Peyer's patch (tissue), 4 donors: Measurements from ENCODE around the gene RAB40B. TPM values are rescaled to one million over a fixed set of nuclear protein-coding genes. Genes with fewer than 3 reads are reported as not detected.

ENCODE experiments used
- DNase-seq, 3 donors: peaks; one replicate each; pipeline ENCODE4 v3.0.0-alpha.2; 2017 to 2019
- H3K27ac ChIP-seq, 4 donors: fragments of 200-600 bp; sonication (generic); one replicate each; pipeline ENCODE4 v1.5.1; 2016 to 2019
- H3K27me3 ChIP-seq, 2 donors: fragments of 200-600 bp; sonication (generic); one replicate each; pipeline ENCODE4 v1.5.1; 2019
- H3K36me3 ChIP-seq, 3 donors: fragments of 200-600 bp; sonication (generic); one replicate each; pipeline ENCODE4 v1.5.1; 2016 to 2019
- H3K4me1 ChIP-seq, 4 donors: fragments of 200-600 bp; sonication (generic); one replicate each; pipeline ENCODE4 v1.5.1; 2016 to 2019
- H3K4me3 ChIP-seq, 4 donors: fragments of 200-600 bp; sonication (generic); 1 replicate in 3 of 4; 2 replicates in 1 of 4; pipeline ENCODE4 v1.5.1; 2016 to 2019; ENCODE audit warnings: mild to moderate bottlenecking in 1 of 4
- H3K9me3 ChIP-seq, 4 donors: fragments of 200-600 bp; sonication (generic); one replicate each; pipeline ENCODE4 v1.5.1; 2016 to 2019; ENCODE audit warnings: mild to moderate bottlenecking in 1 of 4
- POLR2A ChIP-seq, 2 donors: fragments of 450-650 bp; IDR thresholded peaks; one replicate each; pipeline ENCODE4 v1.5.1; 2017; ENCODE audit warnings: antibody characterized with exemption in 2 of 2, mild to moderate bottlenecking in 2 of 2, moderate library complexity in 2 of 2
- total RNA-seq, 4 donors: library from RNA; depleted of rRNA; stranded (reverse); fragments of >200 nt; gene quantifications; one replicate each; pipeline ENCODE4 v1.1.0, GENCODE V29; 2016
- TF ChIP-seq, protein P1 (sequence below), 6 experiments: fragments of 450-650 bp in 4 of 6; fragments of 200-600 bp in 2 of 6; sonication (generic) in 1 of 6; IDR thresholded peaks; one replicate each; pipeline ENCODE4 v1.5.1; 2017 to 2019; ENCODE audit warnings: antibody characterized with exemption in 6 of 6, mild to moderate bottlenecking in 3 of 6, moderate library complexity in 1 of 6

The RAB40B gene
- total RNA-seq, 4 donors from 2014 or later, result 13.3 to 63.5 (median 29.1) TPM

DNA sequence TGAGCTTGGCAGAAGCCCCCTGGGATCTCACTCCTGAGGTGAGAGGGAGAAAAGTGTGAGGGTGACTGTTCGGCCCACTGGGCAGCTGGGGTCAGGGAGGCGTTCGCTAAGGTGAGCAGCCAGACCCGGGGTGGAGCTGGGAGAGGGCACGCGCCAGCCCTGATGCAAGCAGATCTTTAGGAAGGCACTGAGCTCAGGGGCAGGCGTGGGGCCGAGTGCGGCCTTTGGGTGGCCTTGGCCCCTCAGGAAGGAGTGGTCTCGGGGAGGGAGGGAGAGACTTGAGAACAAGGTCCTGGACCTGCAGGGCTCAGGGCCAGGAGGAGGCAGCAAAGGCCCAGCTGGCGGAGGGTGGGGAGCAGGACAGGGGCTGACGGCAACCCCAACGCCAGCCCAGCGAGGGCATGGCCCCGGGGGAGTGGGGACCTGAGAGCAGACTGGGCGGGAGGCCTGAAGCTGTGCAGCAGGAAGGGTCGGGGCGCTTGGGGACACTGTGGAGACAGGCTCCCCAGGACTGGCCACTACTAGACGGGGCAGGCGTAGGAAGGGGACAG is 35.7 kb downstream of the RAB40B start:
- H3K36me3 ChIP-seq, result peaks cover 0 to 8% (median 0%) of the 10 kb centered on the region in 3 donors
- no peak overlapping the region for H3K4me3 ChIP-seq
- H3K27me3 ChIP-seq, result no peaks in the 10 kb centered on the region
- TF ChIP-seq, protein P1, sequence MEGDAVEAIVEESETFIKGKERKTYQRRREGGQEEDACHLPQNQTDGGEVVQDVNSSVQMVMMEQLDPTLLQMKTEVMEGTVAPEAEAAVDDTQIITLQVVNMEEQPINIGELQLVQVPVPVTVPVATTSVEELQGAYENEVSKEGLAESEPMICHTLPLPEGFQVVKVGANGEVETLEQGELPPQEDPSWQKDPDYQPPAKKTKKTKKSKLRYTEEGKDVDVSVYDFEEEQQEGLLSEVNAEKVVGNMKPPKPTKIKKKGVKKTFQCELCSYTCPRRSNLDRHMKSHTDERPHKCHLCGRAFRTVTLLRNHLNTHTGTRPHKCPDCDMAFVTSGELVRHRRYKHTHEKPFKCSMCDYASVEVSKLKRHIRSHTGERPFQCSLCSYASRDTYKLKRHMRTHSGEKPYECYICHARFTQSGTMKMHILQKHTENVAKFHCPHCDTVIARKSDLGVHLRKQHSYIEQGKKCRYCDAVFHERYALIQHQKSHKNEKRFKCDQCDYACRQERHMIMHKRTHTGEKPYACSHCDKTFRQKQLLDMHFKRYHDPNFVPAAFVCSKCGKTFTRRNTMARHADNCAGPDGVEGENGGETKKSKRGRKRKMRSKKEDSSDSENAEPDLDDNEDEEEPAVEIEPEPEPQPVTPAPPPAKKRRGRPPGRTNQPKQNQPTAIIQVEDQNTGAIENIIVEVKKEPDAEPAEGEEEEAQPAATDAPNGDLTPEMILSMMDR (IDR thresholded peaks at IDR 0.05), result no peak
- no peak for TF ChIP-seq POLR2A (IDR thresholded peaks at IDR 0.05)
- no peak overlapping the region for H3K27ac ChIP-seq
- H3K9me3 ChIP-seq, result no peaks in the 10 kb centered on the region
- DNase-seq, result peak in 1 of 3 donors; percentile 29
- H3K4me1 ChIP-seq, result no peaks in the 10 kb centered on the region

DNA sequence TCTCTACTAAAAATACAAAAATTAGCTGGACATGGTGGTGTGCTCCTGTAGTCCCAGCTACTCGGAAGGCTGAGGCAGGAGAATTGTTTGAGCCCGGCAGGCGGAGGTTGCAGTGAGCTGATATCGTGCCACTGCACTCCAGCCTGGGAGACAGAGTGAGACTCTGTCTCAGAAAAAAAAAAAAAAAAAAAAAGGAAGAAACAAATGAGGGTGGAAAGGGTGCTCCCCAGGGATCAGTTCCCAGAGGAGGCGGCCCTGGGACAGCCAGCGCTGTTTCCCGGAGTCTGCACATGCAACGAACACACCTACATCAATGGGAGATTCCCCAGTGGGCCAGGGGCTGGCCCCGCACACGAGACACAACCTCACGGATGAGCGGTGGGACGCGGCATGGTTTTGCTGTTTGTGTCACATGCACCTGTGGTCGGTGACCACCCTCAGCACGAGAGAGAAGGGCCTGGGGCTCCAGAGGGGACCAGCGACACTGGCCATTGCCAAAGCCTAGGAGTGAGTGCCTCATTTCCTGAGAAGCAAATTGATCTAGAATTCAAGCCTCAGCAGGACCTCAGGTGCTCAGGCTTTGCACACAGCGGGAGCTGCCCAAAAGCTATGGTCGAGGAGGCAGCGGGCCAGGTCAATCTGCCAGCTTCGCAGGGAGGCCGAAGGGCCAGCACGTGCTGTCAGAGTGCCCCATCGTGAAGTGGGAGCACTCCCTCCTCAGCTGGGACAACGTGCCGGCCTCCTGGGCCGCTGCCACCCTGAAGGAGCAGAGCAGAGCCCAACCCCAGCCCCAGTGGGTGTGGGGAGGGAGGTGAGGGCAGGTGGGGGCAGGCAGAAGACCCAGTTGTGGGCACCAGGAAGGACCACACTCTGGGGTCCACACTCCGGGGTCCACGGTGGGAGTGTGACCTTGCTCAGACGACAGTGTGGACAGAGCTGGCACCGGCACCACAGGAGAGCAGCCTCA is 36.5 kb downstream of the RAB40B start:
- no peak overlapping the region for H3K4me3 ChIP-seq
- DNase-seq, result peak in 1 of 3 donors; percentile 25
- H3K4me1 ChIP-seq, result no peaks in the 10 kb centered on the region
- H3K27ac ChIP-seq, result no peak overlapping the region
- peaks cover 0 to 8% (median 0%) of the 10 kb centered on the region in 3 donors for H3K36me3 ChIP-seq
- no peaks in the 10 kb centered on the region for H3K9me3 ChIP-seq
- TF ChIP-seq, protein P1 (IDR thresholded peaks at IDR 0.05), result no peak
- no peak for TF ChIP-seq POLR2A (IDR thresholded peaks at IDR 0.05)
- H3K27me3 ChIP-seq, result no peaks in the 10 kb centered on the region

DNA sequence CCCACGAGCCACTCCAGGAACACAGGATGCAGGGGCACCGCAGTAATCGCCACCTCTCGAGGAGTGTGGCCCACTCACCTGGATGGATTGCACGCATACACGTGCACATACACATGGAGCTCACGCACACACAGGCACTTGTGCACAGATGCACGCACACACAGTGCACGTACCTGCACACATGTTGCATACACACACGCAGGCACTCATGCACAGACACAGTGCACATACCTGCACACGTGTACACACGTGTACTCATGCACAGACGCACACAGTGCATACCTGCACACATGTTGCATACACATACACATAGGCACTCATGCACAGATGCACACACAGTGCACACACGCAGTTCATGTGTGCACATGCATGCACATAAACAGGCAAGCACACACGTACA is 38.6 kb downstream of the RAB40B start:
- DNase-seq, result peak in 1 of 3 donors; percentile 5
- Histone ChIP-seq H3K27ac (no peak overlapping the region), H3K36me3 (peaks cover 0 to 8% (median 0%) of the 10 kb centered on the region in 3 donors), H3K4me3 (no peak overlapping the region), H3K4me1 (peaks cover 0 to 8% (median 0%) of the 10 kb centered on the region in 4 donors), H3K27me3 (no peaks in the 10 kb centered on the region), H3K9me3 (no peaks in the 10 kb centered on the region)
- TF ChIP-seq, protein P1 (IDR thresholded peaks at IDR 0.05), result no peak
- TF ChIP-seq POLR2A (IDR thresholded peaks at IDR 0.05), result no peak

DNA sequence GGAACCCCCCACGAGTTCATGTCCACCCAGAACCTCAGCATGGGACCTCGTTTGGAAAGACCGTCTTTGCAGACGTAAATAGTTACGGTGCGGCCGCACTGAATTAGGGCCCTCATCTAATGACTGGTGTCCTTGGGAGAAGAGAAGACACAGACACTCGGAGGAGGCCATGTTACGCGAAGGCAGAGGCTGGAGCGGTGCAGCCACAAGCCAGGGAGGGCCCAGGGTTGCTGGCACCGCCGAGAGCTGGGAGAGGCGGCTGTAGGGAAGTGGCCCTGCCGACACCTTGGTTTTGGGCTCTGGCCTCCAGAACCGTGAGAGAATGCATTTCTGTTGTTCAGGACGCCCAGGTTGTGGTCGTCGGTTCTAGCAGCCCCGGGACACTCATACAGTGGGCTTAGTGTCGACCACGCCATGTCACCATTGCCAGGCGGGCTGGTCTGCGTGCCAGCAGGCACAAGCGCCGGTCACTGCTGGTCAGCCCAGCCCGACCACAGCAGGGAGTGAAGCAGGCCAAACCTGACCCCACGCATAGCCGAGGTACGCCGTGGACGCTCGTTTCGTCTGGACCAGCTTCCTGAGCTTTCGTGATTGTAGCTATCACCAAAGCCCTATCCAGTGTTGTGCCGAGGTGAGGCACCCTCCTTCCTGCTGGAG is 39.6 kb downstream of the RAB40B start:
- H3K4me3 ChIP-seq, result no peak overlapping the region
- H3K27ac ChIP-seq, result no peak overlapping the region
- H3K4me1 ChIP-seq, result peaks cover 0 to 14% (median 0%) of the 10 kb centered on the region in 4 donors
- peaks cover 0 to 8% (median 0%) of the 10 kb centered on the region in 3 donors for H3K36me3 ChIP-seq
- DNase-seq, result peak in 1 of 3 donors; percentile 43
- TF ChIP-seq, protein P1 (IDR thresholded peaks at IDR 0.05), result no peak
- TF ChIP-seq POLR2A (IDR thresholded peaks at IDR 0.05), result no peak
- H3K9me3 ChIP-seq, result no peaks in the 10 kb centered on the region
- no peaks in the 10 kb centered on the region for H3K27me3 ChIP-seq

DNA sequence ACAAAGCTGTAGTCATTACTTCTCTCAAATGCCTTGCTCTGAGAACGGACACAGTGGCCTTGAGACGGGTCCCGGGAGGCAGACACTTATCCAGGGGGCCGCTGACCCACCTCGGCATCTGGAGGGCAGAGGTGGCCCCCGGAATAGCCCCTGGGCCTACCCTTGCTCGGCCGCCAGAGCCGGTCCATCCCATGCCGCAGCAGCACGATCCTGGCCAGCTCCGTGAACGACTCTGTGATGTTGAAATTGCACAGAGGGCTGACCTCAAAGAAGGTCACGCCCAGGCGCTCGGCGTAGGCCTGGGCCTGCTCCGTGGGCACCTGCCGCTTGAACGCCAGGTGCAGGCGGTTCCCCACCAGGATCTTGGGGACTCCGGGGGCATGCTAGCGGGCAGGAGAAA is 40.2 kb downstream of the RAB40B start:
- DNase-seq, result no peak
- H3K9me3 ChIP-seq, result no peaks in the 10 kb centered on the region
- TF ChIP-seq, protein P1 (IDR thresholded peaks at IDR 0.05), result no peak
- TF ChIP-seq POLR2A (IDR thresholded peaks at IDR 0.05), result no peak
- no peaks in the 10 kb centered on the region for H3K27me3 ChIP-seq
- peaks cover 0 to 19% (median 0%) of the 10 kb centered on the region in 4 donors for H3K4me1 ChIP-seq
- H3K36me3 ChIP-seq, result peaks cover 0 to 8% (median 0%) of the 10 kb centered on the region in 3 donors
- H3K4me3 ChIP-seq, result no peak overlapping the region
- no peak overlapping the region for H3K27ac ChIP-seq
